Mucosa of descending colon (tissue), 3 donors: Measurements from ENCODE around the gene COQ9. TPM values are rescaled to one million over a fixed set of nuclear protein-coding genes. Genes with fewer than 3 reads are reported as not detected.

ENCODE experiments used
- ATAC-seq: fragments of 200-7000 bp; cut with Tn5 transposase; one replicate; pipeline ENCODE4 v1.9.1; 2020; ENCODE audit warnings: mild to moderate bottlenecking, moderate library complexity
- DNase-seq, 3 donors: peaks; one replicate each; pipeline ENCODE4 v3.0.0-alpha.2; 2020
- H3K36me3 ChIP-seq: fragments of 200-600 bp; one replicate; pipeline ENCODE4 v1.8.0; 2021; ENCODE audit warnings: low read depth, mild to moderate bottlenecking
- H3K4me1 ChIP-seq: fragments of 200-600 bp; one replicate; pipeline ENCODE4 v1.8.0; 2021; ENCODE audit warnings: low read depth, mild to moderate bottlenecking
- H3K4me3 ChIP-seq: fragments of 200-600 bp; one replicate; pipeline ENCODE4 v1.8.0; 2021; ENCODE audit warnings: mild to moderate bottlenecking
- H3K9me3 ChIP-seq: fragments of 200-600 bp; one replicate; pipeline ENCODE4 v1.8.0; 2021; ENCODE audit warnings: mild to moderate bottlenecking
- CTCF ChIP-seq: fragments of 200-600 bp; IDR thresholded peaks from one replicate; pipeline ENCODE4 v1.8.0; 2022; ENCODE audit warnings: antibody characterized with exemption, mild to moderate bottlenecking
- intact Hi-C, 2 donors: fragments of 100-400 bp; cut with DNase I in 1 of 2; cut with micrococcal nuclease in 1 of 2; formaldehyde crosslinking; loops; one replicate each; pipeline versions ENCODE4 v1.11.0 to v1.11.1; 2022; cut with DNase I, micrococcal nuclease
- total RNA-seq, 3 donors: library from RNA; stranded (reverse); fragmentation: NEBNext Ultra II Directional in 2 of 3; extraction: Animal tissue kit (Norgen Biotek cat#: 25700) in 2 of 3; gene quantifications; one replicate each; pipeline versions ENCODE4 v1.2.1 to v1.2.4, GENCODE V29; 2021 to 2023
- donor health status: DM: no; HTN: no; CAD: no; lungs with moderate emphysema.
- donor health status: DM: no; HTN: no; CAD: no.
- donor health status: DM: no; HTN: yes; CAD: no.

COQ9 gene
- total RNA-seq, 3 donors from 2014 or later = 98.0 to 147 (median 109) TPM

DNA sequence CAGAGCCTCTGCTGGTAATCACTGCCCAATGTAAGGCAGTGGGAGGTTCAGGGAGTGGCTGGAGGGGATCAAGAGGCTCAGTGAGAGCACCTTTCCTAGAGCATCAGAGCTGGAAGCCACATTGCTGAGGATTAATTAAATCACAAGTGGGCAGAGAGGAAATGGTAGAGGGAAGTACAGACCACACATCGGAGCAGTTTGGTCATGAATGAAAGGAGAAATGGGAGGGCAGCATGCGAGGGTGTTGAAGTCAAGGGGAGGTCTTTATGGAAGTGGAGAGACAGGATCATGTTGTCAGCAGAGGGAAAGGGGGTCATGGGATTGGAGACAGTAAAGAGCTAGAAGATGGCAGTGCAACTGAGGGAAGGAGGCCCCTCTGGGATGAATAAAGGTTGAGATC is 40.4 kb upstream of the COQ9 start:
- Histone ChIP-seq H3K36me3 (no peaks in the 10 kb centered on the region), H3K4me1 (no peaks in the 10 kb centered on the region), H3K9me3 (no peaks in the 10 kb centered on the region), H3K4me3 (no peak overlapping the region)
- DNase-seq (no peak), ATAC-seq (no peak)
- no peak for TF ChIP-seq CTCF
- intact Hi-C loops = no loop called here

DNA sequence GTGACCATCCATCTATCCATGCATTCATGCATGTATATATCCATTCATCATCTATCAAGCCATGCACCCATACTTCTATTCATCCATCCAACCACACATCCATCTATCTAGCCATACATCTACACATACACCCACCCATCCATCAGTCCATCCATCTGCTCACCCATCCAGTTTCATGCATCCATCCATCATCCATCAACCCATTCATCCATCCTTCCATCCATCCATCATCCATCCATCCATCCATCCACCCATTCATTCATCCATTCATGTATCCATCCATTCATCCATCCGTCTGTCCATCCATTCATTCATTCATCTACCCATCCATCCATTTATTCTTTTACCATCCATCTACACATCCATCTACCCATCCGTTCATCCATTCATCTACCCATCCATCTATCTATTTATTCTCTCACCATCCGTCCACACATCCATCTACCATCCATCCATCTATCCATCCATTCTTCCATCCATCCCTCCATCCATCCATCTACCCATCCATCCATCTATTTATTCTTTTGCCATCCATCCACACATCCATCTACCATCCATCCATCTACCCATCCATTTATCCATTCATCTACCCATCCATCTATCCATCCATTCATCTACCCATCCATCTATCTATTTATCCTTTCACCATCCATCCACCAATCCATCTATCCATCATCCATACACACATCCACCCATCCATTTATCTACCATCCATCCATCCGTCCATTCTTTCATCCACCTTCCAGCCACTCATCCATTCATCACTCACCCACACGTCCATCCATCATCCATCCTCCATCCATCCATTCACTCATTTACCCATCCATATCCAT is 39.5 kb upstream of the COQ9 start:
- no peaks in the 10 kb centered on the region for H3K36me3 ChIP-seq
- no peaks in the 10 kb centered on the region for H3K4me1 ChIP-seq
- ATAC-seq (no peak), DNase-seq (no peak)
- no peaks in the 10 kb centered on the region for H3K9me3 ChIP-seq
- TF ChIP-seq CTCF = no peak
- intact Hi-C loops = no loop called here
- H3K4me3 ChIP-seq = no peak overlapping the region

DNA sequence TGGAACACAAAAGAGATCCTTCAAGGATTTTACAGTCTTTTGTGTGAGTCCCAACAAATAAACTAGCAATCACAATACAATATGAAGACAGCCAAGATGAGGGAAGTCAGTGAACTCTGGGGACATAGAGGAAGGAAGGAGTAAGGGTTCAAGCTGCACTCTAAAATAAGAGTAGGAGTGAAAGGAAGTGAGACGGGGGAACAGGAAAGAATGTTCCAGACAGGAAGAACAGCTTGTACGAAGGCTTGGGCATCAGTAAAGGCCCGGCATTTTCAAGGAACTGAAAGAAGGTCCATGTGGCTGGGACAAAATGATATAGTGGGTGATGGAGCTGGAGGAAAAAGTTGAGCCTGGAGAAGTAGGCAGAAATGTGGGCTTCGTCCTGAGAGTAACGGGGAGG is 38.2 kb upstream of the COQ9 start:
- intact Hi-C loops = no loop called here
- no peaks in the 10 kb centered on the region for H3K9me3 ChIP-seq
- ATAC-seq = no peak
- H3K4me3 ChIP-seq = no peak overlapping the region
- DNase-seq = no peak
- no peaks in the 10 kb centered on the region for H3K36me3 ChIP-seq
- no peak for TF ChIP-seq CTCF
- no peaks in the 10 kb centered on the region for H3K4me1 ChIP-seq

GRCh38 chr16:57409870-57410587 is 37.2 kb upstream of the COQ9 start:
- H3K4me3 ChIP-seq = no peak overlapping the region
- H3K9me3 ChIP-seq = no peaks in the 10 kb centered on the region
- no peak for DNase-seq
- H3K36me3 ChIP-seq = no peaks in the 10 kb centered on the region
- intact Hi-C loops = no loop called here
- H3K4me1 ChIP-seq = no peaks in the 10 kb centered on the region
- no peak for ATAC-seq
- TF ChIP-seq CTCF = no peak

DNA sequence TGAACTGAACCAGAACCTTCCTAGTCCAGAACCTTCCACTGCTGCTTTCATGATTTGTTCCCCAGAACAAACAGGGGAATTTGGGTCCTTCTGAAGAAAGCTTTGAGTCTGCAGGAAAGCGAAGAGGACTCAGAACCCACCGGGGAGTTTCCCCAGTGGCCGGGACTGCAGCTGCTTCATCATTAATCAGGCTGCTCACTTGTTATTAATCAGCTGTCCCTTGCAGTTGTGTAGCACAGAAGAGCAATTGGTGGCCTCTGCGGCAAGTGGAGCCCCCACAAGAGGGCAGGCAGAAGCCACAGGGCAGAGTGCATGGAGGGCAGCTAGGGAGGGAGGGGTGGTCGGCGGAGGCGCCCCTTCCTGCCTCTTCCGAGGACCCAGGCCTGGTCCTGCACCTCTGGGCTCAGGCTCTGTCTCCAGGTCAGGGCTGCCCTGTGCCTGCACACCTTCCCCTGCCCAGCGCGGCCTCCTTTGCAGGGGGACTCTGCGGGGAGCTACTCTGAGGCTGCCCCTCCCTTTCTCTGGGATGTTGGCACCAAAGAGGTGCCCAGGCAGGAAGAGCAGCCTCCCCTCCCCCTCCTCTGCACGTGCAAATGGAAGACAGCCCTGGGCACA is 35.8 kb upstream of the COQ9 start:
- intact Hi-C loops = no loop called here

More for the DNA sequence above, 35.8 kb upstream of the COQ9 start:
- H3K9me3 ChIP-seq = no peaks in the 10 kb centered on the region
- no peaks in the 10 kb centered on the region for H3K36me3 ChIP-seq
- H3K4me3 ChIP-seq = no peak overlapping the region
- no peak for TF ChIP-seq CTCF
- no peaks in the 10 kb centered on the region for H3K4me1 ChIP-seq
- no peak for DNase-seq
- ATAC-seq = no peak
